ENCODE data around the gene GRM8. TPM values are rescaled to one million over a fixed set of nuclear protein-coding genes. Genes with fewer than 3 reads are reported as not detected.

The GRM8 gene
- total RNA-seq, 1 donor from 2014 or later: not detected

DNA sequence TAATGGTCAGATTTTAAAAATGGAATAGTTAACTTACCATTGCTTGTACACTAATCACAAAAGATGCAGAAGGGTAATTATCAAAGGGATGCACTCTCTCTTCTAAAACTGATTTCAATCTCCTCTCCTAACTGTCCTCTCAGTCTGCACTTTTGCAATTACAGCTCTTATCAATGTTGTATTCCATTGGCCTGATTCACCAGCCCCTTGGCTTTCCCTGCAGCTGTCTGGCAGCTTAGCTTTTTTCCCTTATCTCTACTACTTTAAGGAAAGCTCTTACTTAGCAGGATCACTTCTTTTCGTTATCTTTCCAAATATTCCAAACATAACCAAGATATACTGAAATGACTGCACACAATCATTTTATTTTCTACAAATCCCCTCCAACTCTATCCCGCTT lies 448.8 kb downstream of the GRM8 start:
- DNase-seq: no peak

DNA sequence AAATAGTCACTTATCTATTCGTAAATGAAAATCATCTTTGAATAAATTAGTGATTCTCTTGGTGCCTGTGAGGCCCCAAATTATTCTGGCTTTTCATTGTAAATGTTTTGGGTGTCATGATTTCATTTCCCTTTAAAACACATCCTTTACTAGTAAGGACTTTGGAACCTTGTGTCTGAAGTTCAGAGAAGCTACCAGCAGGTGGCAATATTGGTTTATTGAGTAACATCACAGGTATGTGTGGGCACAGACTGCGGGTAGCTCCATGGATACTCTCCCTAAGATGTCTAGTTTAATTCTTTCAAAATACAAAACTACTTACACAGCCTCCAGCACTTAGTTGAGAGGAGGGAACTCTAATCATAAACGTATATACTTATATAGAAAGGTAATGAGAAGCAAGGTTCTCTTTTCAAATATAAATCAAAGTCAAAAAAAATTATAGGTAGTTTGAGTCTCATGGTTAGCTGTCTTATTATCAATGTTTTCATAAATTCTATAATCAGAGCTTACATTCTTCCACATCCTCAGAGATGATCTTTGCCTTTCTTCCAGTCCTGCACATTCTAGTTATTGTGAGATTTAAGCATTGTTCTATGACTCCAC lies 449.6 kb downstream of the GRM8 start:
- no peak for DNase-seq
- Histone ChIP-seq H3K4me1 (no peaks in the 10 kb centered on the region), H3K4me3 (no peak overlapping the region), H3K27ac (no peak overlapping the region), H3K9me3 (no peaks in the 10 kb centered on the region), H3K36me3 (no peaks in the 10 kb centered on the region), H3K27me3 (no peaks in the 10 kb centered on the region)
- ATAC-seq: peak; percentile 86
- TF ChIP-seq, protein P1, sequence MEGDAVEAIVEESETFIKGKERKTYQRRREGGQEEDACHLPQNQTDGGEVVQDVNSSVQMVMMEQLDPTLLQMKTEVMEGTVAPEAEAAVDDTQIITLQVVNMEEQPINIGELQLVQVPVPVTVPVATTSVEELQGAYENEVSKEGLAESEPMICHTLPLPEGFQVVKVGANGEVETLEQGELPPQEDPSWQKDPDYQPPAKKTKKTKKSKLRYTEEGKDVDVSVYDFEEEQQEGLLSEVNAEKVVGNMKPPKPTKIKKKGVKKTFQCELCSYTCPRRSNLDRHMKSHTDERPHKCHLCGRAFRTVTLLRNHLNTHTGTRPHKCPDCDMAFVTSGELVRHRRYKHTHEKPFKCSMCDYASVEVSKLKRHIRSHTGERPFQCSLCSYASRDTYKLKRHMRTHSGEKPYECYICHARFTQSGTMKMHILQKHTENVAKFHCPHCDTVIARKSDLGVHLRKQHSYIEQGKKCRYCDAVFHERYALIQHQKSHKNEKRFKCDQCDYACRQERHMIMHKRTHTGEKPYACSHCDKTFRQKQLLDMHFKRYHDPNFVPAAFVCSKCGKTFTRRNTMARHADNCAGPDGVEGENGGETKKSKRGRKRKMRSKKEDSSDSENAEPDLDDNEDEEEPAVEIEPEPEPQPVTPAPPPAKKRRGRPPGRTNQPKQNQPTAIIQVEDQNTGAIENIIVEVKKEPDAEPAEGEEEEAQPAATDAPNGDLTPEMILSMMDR (IDR thresholded peaks at IDR 0.05): peak; percentile 67
- intact Hi-C loops (cut with DNase I): no loop called here

More for the DNA sequence above, 448.8 kb downstream of the GRM8 start:
- intact Hi-C loops (cut with DNase I): no loop called here
- H3K4me1 ChIP-seq: no peaks in the 10 kb centered on the region
- H3K27me3 ChIP-seq: no peaks in the 10 kb centered on the region
- no peak overlapping the region for H3K4me3 ChIP-seq
- no peak for ATAC-seq
- no peak overlapping the region for H3K27ac ChIP-seq
- no peaks in the 10 kb centered on the region for H3K9me3 ChIP-seq
- TF ChIP-seq, protein P1 (IDR thresholded peaks at IDR 0.05): no peak
- no peaks in the 10 kb centered on the region for H3K36me3 ChIP-seq

DNA sequence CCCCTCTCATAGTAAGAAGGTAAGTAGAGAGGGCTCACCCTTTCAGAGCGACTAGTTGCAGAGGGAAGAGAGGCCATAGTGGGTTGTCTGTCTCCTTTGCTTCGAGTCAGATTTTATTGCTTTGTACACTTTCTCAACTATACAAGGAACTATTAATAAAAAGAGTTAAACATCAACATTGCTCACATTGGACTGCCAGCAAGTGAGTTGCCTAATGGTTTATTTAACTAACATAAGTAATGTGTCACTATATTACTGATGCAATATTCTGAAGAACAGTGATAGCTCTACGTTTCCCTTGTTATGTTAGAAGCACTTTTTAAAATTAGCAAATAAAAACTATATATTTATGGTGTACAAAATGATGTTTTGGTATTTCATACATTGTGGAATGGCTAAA lies 451.0 kb downstream of the GRM8 start:
- H3K27ac ChIP-seq: no peak overlapping the region
- H3K36me3 ChIP-seq: no peaks in the 10 kb centered on the region
- H3K9me3 ChIP-seq: no peaks in the 10 kb centered on the region
- H3K4me3 ChIP-seq: no peak overlapping the region
- intact Hi-C loops (cut with DNase I): no loop called here
- TF ChIP-seq, protein P1 (IDR thresholded peaks at IDR 0.05): no peak
- H3K27me3 ChIP-seq: no peaks in the 10 kb centered on the region
- DNase-seq (no peak), ATAC-seq (no peak)
- H3K4me1 ChIP-seq: no peaks in the 10 kb centered on the region

DNA sequence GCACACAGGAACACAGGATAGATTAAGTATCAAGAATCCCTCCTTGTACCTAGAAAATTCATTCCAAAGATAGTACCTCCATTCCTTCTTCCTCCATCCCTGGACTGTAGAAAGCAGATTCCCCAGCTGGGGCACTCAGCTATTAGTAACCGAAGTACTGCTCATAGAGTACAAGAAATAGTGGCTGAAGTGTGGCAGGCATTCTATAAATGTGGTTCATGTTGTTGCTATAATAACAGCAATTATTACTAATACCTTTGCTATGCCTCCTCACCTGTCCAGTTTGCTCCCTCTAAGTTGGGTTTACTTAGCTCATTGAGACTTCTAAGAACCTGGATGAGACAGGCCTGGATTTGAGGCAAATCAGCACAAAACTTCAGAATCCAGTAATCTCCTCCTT lies 453.2 kb downstream of the GRM8 start:
- ATAC-seq: no peak
- TF ChIP-seq, protein P1 (IDR thresholded peaks at IDR 0.05): no peak
- no peak for DNase-seq
- intact Hi-C loops (cut with DNase I): no loop called here
- Histone ChIP-seq H3K27ac (no peak overlapping the region), H3K36me3 (no peaks in the 10 kb centered on the region), H3K4me1 (no peaks in the 10 kb centered on the region), H3K9me3 (no peaks in the 10 kb centered on the region), H3K27me3 (no peaks in the 10 kb centered on the region), H3K4me3 (no peak overlapping the region)

DNA sequence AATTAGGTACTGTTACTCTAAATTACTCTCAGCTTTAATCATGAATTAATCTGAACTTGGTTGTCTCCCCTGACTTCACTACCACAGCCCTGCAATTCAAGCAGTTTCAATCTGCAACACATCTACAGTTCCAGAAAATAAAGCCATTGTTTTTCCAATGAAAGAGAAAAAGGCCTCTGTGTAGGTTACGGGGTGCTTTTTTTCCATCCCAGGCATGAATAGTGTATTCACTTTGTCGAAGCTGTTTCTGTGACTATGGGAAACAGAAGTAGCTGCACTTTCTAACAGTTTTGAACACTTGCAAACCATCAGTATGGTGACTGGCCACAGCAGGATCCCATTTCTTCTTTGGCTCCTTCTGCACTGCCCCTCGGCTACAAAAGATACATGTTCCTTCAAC lies 460.2 kb downstream of the GRM8 start:
- DNase-seq: no peak
- no peaks in the 10 kb centered on the region for H3K9me3 ChIP-seq

More for the DNA sequence above, 460.2 kb downstream of the GRM8 start:
- TF ChIP-seq, protein P1 (IDR thresholded peaks at IDR 0.05): no peak
- Histone ChIP-seq H3K27me3 (no peaks in the 10 kb centered on the region), H3K27ac (no peak overlapping the region), H3K4me1 (no peaks in the 10 kb centered on the region), H3K4me3 (no peak overlapping the region), H3K36me3 (no peaks in the 10 kb centered on the region)
- no peak for ATAC-seq
- intact Hi-C loops (cut with DNase I): no loop called here

Data from upper lobe of right lung (tissue), 1 donor.